HG03439 (cell line): ENCODE data around the gene SNX32.
A peak's percentile ranks its signal among the peaks of the same experiment; 100 is the strongest.

Experiments used
- ATAC-seq: cut with Tn5 transposase; IDR thresholded peaks from one replicate; pipeline ENCODE4 v1.9.1; 2021; ENCODE audit warnings: mild to moderate bottlenecking, moderate library complexity; ENCODE audit not compliant: unreplicated experiment

SNX32 gene

DNA sequence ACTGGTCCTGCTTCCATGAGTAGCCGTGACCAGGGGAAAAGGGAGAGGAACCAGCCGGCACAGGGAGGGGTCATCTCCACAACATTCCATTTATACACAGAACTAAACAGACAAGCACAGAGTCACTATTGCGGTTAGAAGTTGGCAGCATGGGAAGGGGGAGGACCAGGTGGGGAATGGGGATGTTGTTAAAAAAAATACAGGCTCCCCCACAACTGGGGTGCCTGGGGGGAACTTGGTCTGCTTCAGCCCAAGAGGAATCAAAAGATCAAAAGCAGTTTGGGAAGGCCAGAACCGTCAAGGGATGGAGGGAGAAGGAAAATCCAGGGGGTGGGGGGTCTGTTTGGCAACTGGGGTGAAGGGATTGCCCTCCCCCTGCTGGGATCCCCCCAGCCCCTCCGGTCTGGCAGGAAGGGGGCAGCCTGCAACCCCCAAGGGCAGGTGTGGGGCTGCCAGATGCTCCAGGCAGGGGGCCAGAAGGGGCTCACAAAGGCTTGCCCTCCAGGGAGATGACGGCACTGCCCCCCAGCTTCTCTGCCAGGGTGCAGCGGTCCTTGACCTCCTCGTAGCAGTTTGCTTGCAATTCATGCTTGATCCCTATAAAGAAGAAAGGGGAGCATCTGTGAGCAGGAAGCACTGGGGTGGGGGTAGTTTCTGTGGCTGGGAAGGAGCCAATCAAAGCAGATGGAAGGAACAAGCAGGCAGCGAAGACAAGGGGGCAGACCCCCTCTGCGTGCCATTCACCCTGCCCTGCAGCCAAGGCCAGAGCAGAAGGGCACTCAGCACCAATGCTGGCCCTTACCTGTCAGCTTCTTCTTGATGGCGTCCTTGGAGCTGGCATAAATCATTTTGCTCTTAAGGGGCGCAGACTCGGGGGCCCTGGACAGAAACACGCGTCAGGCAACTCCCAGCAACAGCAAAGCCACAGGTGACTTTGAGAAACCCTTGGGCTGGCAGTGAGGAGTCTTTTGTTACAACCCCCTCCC, 21.4 kb downstream of the SNX32 start:
- no peak for ATAC-seq

DNA sequence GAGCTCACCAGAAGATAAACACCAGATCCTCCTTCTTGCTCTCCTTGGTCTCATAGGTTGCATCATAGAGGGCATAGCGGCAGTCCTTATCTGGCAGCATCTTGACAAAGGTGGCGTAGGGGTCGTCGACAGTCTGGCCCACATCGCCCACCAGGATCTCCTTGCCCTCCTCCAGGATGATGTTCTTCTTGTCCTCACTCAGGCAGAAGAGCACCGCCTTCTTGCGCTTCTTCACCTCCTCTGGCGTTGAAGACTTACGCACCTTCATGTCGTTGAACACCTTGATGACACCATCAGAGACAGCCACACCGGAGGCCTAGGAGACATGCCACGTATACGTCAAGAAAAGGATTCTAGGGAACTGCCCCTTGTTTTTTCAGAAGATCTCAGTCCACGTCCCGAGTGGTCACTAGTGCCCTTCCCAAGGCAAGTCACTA, 22.2 kb downstream of the SNX32 start:
- ATAC-seq, result no peak

DNA sequence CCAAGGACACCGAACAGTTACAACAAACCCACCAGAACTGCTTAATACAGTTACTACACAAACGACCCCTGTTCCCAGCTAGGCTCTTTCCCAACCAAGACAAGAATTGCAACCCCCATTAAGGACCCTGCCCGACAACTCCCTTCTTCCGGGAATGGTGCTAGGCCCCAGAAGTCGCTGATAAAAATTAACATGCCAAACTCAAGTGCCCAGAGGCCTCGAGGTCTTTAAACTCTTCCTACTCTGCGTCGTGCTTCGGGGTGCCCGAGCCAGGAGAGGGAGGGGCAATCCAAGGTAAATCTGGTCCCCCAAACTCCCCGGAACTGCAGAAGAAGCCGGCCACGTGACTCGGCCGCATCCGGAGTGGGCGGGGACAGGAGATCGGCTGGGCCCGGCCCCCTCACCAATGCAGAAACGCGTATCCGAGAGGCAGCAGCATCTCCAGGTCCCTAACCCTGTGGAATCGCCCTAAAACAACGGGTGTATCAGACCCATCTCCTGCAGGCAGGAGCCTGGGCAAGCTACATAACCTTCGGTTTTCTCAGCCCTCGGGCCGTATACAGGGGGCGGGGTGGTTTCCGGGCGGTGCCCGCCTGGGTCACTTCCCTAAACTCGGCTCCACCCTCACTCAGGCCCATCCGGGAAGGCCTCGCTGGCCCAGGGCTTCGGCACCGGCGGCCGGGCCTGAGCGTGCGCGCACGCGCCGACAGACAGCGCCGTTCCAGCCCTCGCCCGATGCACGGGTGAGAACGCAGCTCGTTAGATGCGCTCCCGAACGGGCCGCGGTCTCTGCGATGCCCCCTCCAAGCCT, 23.1 kb downstream of the SNX32 start:
- peak; percentile 29 for ATAC-seq

DNA sequence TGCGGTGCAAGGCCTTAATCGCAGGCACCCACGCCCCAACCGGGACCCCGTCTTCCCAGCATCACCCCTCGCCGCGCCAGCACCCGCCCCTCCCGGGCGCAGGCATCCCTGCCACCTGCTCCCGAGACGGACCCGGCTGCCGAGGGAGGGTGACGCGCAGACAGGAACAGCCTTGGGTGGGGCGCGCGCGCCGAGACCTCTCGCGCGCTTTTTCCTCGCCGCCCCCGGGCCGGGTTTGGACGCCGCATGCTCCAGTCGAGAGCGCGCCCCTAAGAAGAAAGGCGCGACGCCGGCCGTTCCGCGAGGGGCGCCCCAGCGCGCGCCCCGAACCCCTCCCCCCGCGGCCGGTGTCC, 23.7 kb downstream of the SNX32 start:
- ATAC-seq, result peak; percentile 4

DNA sequence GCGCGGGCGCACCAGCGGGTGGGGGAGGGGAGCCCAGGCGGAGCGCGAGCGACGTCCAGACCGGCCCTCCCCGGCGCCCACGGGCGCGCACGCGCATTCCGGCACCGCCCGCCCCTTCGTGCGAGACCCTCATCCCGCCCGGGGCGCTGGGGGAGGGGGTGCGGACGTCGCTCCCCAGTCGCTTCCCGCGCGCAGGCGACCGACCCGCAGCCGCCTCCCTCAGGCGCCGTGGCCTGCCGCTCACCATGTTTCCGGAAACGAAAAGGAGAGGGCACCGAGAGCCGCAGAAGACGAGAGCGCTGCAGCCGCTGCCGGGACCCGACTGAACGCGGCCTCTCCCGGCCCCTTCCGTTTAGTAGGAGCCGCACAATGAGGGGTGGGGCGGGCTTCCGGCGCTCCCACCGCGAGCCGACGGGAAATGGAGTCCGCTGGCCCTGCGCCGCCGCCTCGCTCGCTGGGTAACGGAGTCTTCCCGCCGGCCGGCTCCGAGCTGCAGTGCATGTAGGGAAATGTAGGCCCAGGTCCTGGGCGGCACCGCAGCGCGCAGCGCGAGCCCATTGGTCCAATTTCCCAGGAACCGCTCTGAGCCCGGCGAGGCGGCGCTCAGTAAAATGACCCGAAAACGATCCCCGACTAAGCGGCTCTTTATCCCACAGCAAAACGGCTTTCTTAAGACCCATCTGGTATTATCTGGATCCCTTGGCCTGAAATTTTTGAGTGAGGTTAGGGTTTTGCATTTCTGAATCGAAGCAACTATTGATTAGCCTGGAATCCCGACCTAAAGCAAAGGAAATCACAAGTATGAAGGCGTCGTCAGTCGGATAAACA, 24.3 kb downstream of the SNX32 start, which contains the start of gene CFL1:
TSS of gene CFL1 (minus strand) at position 328 of the 828 bp plus-strand sequence. CDS start at position 247, 81 bp downstream.
- peak; percentile 49 for ATAC-seq

DNA sequence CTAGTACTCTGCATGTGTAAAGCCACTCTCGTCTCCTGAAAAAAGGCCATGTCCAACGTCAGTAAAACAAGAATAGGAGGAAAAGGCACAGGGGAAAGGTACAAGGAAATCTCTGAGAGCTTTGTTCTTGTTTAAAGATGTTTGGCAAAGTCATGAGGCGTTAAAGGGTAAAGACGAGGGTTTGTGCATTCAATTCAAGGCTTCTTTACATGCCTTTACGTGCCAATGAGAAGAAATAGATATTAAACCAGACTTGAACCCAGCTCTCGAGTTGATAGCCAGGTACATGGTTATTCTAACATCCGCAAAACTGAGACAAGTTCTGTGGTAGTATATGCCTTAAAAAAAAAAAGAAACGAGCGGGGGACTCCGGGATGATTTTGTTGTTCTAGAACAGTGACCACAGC, 24.9 kb downstream of the SNX32 start:
- ATAC-seq, result no peak

DNA sequence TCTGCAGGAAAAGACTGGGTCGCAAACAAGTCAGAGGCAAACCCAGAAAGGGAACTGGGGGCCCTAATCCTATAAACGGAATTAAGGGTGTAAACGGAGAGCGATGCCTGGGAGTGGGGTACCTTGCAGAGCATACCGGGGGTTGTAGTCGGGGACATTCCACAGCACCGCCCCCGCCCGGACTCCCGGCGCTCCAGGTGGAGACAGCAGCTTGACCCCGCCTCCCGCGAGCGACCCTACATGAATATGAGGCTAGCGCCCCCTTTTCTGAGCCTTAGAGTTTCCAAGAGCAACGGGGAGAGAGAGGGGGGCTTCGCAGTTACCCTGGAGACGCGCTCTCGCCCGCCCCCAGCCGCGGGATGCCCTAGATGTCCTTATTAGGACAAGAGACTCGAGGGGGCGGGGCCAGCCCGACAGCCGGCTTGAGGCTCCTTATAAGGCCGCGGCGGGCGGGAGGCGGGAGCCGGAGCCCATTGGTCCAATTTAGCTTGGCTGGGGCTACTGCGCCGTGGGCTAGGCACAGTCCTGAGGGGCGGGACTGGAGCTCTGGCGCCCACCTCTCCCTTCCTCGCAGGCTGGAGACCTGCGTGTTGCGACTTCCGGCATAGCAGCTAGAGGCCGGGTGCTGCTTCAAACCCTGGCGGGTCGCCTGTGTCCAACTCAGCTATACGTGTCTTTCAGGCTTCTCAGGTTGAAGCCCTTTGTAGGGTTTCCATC, 25.5 kb downstream of the SNX32 start:
- ATAC-seq, result peak; percentile 47

DNA sequence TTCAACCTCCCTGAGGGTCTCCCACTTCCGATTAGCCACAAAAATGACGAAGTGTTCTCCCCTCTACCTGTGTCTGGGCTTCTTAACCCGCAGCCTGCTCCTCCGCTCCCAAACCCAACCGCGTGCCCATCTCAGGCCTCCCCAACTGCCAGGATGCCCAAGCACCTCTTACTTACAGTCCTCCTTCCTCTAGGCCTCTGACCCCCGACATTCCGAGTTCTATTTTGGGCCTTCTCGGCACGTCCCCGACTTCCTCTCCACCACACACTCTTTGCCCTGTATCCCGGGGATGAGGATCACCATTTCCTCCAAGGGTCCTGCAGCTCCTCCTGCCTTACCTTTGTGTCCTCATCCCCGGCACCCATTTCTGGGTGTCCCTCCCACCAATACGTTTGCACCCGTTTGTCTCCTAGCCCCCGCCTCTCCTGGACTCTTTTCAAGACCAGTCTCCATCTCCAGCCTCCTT, 26.1 kb downstream of the SNX32 start:
- ATAC-seq, result no peak

DNA sequence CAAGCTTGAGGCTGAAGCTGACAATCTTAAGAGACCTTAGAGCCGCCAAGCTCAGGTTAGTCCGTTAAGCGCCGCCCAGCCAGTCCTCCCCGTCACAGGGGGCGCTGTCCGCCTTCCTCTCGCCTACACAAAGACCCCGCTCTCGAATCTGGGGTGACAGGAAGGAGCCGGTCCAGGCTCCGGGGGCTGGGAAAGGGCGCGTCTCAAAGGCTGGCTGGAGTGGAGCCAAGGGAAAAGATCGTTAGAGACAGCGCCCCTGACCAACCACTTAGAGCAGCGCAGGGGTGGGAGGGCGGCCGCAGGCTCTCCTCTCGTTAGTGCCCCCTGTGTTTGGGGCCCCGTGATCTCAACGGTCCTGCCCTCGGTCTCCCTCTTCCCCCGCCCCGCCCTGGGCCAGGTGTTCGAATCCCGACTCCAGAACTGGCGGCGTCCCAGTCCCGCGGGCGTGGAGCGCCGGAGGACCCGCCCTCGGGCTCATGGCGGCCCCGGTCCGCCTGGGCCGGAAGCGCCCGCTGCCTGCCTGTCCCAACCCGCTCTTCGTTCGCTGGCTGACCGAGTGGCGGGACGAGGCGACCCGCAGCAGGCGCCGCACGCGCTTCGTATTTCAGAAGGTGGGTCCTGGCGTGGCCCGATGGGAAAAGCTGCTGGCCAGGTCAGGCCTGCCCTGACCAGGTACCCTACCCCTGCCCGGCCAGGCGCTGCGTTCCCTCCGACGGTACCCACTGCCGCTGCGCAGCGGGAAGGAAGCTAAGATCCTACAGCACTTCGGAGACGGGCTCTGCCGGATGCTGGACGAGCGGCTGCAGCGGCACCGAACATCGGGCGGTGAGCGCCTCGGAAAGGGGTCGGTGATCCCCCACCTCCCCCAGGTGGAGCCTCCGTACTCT, 26.8 kb downstream of the SNX32 start, which contains the start of gene MUS81:
TSS of gene MUS81 (plus strand) at position 156 of the 887 bp plus-strand sequence. CDS start at position 477, 321 bp downstream.
- ATAC-seq, result peak; percentile 31

DNA sequence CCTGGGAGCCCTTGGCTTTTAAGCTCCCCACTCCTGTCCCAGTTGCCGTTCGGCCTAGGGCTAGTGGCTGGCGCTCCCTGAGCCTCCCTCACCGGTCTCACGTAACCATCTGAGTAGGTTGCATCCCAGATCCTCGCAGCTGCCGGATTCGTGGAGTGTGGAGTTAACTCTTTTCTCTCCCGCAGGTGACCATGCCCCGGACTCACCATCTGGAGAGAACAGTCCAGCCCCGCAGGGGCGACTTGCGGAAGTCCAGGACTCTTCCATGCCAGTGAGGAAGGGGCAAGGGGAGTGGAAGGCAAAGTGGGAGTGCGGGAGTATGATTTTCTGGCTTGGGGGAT, 27.4 kb downstream of the SNX32 start:
- ATAC-seq, result no peak

DNA sequence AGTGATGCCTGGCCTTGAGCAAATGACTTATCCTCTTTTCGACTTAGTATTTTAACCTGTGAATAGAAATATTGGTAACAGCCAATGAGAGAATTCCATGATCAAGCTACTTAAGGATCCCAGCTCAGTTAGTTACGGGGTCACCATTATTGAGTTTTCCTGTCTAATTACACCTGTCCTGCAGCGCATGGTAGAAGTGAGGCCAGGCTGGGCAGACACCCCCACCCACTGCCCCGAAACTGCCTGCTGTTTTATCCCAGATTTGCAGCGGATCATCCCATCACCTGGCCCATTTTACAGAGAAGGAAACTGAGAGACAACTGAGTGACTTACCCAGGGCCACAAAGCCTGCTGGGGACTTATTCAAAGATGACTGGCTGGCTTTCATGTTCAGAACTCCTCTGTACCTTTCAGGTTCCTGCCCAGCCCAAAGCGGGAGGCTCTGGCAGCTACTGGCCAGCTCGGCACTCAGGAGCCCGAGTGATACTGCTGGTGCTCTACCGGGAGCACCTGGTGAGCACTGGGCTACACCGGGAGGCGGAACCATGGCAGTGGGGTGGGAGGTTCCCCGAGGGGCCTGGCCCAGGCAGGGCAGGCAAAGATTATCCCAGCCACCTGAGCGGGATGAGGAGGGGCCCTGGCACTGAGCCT, 27.9 kb downstream of the SNX32 start:
- ATAC-seq, result no peak

DNA sequence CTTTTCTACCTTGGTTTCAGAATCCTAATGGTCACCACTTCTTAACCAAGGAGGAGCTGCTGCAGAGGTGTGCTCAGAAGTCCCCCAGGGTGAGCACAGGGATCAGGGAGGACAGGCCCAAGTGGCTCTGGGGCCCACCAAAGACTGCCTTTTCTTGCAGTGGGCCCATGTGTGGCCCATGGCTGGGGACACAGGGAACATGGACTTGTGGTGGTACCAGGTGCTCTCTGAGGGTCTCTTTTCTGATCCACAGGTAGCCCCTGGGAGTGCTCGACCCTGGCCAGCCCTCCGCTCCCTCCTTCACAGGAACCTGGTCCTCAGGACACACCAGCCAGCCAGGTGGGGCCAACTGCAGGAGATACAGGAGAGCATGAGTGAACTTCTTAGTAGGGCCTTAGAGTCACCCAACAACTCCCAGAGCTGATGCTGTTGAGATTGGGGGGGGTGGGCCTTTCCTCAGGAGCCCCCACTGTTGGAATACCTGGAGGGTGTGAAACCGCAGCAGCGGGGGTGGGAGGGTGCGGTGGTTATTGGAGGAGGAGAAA, 28.5 kb downstream of the SNX32 start:
- no peak for ATAC-seq

DNA sequence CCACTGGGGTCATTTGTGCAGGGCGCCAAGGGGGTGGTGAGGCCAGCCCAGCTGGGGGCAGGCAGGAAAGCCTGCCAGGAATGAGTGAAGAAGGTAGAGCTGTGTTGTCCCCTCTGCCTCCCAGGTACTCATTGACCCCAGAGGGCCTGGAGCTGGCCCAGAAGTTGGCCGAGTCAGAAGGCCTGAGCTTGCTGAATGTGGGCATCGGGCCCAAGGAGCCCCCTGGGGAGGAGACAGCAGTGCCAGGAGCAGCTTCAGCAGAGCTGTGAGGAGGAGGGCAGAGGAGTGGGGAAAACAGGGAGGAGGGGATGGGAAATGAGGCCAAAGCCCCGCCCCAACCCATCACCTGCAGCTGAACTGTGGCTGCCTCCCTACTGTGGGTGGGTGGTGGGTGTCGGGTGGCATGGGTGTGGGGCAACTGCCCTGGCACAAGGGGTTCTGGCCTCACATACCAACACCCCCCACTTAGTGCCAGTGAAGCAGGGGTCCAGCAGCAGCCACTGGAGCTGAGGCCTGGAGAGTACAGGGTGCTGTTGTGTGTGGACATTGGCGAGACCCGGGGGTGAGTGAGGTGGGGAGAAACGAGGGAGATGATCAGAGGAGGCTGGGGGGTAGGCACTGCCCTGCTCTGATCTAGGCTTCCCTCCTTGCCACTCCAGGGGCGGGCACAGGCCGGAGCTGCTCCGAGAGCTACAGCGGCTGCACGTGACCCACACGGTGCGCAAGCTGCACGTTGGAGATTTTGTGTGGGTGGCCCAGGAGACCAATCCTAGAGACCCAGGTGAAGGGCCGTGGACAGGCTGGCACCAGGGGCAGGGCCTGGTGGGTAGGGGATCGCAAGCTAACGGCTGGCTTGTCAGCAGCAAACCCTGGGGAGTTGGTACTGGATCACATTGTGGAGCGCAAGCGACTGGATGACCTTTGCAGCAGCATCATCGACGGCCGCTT, 29.5 kb downstream of the SNX32 start:
- ATAC-seq, result no peak

DNA sequence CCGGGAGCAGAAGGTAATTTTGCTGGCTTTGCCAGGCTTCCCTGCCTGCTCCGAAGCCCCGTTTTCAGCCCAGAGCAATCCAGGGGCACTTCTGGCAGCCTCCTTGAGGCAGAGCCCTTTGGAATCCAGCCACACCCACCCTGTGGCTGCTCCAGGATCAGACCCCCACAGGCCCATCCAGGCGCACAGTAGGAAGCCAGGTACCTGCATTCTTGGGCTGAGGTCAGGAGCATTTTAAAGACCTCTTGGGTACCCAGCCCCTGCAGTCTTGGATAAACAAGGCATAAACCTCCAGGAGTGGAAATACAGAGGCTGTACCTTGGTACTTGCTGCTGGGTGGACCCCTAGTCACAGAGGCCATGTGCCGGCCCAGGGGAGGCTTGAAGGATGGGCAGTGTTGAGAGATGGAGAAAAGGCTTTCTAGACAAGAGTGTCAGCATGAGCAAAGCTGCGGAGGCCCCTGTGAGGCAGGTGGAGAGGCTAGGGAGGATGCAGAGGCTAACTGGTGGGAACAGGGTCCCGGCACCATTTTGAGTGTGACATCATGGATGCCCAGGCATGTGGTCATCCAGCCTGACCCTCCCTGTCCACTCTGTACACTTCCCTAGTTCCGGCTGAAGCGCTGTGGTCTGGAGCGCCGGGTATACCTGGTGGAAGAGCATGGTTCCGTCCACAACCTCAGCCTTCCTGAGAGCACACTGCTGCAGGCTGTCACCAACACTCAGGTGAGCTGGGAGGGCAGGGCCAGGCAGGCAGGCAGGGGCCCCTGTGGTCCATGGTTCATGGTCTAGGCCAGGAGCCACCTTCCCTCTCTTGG, 30.3 kb downstream of the SNX32 start:
- no peak for ATAC-seq

DNA sequence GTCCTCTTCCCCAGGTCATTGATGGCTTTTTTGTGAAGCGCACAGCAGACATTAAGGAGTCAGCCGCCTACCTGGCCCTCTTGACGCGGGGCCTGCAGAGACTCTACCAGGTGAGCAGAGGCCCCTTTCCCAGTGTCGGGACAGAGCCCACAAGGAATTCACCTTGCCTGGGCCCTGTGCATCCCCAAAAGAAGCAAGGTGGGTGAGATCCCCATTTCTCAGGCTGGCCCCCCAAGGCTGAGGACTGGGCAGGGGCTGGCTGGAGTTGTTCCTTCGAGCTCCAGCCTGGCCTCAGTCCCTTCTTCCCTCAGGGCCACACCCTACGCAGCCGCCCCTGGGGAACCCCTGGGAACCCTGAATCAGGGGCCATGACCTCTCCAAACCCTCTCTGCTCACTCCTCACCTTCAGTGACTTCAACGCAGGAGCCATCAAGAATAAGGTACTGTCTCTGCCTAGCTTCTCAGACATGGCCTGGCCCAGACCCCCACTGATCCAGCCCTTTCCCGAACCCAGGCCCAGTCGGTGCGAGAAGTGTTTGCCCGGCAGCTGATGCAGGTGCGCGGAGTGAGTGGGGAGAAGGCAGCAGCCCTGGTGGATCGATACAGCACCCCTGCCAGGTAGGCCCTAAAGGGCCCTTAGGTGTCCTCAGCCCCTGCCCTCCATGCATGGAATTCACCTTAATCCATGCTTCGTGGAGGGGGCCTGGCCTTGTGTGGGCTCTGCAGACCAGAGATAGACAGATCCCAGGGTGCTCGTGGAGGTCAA, 31.1 kb downstream of the SNX32 start:
- ATAC-seq, result no peak
